Epidermal melanocyte (primary cell): ENCODE data around the gene C10orf105.

Experiments used
- DNase-seq: peaks from one replicate; pipeline ENCODE4 v3.0.0; 2011; ENCODE audit warnings: low spot score; ENCODE audit not compliant: insufficient read length

C10orf105 gene

GRCh38 chr10:71737001-71737833, 17.6 kb upstream of the C10orf105 start:
- DNase-seq: no peak

GRCh38 chr10:71736570-71736952, 17.0 kb upstream of the C10orf105 start:
- DNase-seq: no peak

GRCh38 chr10:71735709-71736569, 16.4 kb upstream of the C10orf105 start:
- no peak for DNase-seq

DNA sequence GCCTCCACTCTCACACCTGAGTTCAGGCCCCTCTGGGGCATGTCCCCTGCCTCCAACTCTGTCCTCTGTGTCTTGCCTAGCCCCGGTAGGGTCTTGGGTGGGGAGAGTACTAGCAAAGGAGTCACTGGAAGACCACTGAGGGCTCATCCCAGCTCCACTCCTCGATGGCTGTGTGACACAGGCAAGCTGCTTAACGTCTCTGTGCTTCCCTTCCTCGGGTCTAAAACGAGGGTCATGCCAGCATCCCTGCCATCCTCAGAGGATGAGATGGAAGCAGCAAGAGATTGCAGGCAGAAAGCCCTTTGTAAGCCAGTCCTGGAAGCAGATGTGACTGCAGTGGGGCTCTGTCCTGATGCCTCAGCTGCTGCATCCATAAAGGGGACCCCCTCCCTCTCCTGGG, 15.2 kb upstream of the C10orf105 start:
- no peak for DNase-seq

DNA sequence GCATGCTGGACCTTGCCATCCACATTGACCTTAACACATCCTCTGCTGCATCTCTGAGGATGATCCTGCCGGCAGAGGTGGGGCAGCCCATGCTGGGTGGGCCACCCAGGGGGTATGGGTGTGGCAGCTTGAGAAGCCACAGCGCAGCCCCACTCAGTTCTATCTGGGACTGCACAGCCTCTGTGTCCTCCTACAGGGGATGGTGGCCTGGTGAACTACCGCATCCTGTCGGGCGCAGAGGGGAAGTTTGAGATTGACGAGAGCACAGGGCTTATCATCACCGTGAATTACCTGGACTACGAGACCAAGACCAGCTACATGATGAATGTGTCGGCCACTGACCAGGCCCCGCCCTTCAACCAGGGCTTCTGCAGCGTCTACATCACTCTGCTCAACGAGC, 12.2 kb upstream of the C10orf105 start:
- DNase-seq: no peak

DNA sequence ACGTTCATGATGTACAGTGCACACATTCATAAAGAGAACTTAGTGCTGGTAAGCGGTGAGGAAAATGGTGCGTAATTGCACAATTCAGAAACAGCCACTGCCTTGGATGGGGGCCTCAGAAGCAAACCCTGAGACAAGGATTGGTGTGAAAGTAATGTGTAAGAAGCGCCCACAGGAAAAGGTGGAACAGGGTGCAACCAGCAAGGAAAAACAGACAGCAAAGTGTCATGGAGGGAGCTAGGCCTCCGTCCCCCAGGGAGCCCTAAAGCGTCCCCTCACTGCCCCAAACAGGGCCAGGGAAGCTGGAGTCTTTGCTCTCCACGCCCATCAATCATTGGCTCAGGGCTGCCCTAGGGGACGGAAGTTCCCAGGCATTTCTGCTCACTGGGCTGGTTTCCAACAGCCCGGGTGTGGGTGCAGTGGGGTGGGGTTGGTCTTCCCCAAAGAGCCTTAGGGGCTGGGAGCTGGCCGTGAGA, 9.6 kb upstream of the C10orf105 start:
- DNase-seq: no peak

DNA sequence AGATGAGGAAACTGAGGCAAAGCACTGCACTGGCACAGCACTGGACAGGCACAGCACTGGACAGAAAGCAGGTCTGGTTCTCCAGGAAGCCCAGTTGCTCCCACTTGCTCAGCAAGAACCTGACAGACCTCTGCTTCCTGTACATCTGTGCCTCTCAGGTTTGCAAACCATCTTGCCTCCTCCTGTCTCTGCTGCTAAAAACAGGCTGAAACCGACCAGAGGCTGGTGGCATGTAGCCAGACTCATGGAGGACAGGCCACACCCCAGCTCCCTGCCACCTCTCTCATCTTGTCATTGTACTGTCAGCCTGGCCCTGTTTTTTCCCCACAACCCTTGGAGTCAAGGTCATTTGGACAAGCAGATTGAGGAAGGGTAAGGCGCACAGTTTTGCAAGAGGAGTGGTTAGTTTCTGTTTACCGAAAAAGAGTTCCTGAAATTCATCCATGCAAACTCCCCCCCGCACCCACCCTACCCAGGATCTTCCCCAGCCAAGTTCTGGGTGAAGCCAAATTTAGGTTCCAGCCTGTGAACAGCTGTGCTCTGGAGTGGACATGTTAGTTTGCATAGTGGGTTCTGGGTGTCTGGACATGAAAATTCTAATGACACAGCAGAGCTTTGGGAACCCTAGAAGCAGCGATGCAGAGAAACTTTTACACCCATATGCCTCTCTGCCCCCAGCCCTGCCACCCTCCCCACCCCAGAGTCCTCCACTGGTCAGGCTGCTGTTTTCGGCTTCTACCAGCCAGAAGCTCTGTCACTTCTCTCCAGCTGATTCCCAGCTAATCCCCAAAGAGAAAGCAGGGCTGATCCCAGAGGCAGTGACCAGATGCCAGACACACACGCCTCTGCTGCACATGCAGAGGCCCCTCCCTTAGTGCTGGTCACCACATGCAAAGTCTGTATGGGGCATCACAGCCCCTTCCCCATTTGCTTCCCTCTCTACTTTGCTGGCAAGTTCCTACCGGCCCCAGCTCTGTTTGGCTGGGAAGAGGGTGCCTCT, 8.5 kb upstream of the C10orf105 start:
- DNase-seq: peak; percentile 37

- DNase-seq: no peak
Observed at GRCh38 chr10:71727105-71727737, 7.6 kb upstream of the C10orf105 start.

GRCh38 chr10:71726580-71727104, 7.1 kb upstream of the C10orf105 start:
- no peak for DNase-seq

DNA sequence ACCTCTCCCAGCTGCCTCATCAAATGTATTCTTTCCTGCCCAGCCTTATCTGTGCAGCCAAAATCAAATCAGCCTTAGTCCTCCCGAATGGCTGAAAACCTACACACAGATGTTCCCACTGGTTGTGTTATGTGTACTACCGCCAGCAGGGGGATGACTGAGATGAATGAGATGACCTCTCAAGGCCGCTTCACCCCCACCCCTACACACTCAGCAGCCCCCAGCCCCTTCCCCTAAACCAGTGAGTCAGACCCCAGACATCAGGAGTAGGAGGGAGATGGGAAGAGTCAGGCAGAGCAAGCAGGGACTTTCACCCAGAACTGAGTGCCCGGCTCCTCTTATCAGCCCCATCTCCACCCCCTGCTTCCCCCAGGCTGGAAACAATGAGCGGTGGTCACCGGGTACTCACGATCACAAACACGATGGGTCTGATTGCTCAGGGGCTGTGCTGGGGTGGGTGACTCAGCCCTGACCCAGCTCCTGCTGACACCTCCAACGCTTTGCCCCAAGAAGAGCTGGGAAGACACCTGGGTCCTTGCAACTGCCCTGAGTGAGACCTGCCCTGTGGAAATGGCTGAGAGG, 6.5 kb upstream of the C10orf105 start:
- no peak for DNase-seq

- DNase-seq: no peak
Observed at GRCh38 chr10:71725249-71725648, 5.7 kb upstream of the C10orf105 start.

DNA sequence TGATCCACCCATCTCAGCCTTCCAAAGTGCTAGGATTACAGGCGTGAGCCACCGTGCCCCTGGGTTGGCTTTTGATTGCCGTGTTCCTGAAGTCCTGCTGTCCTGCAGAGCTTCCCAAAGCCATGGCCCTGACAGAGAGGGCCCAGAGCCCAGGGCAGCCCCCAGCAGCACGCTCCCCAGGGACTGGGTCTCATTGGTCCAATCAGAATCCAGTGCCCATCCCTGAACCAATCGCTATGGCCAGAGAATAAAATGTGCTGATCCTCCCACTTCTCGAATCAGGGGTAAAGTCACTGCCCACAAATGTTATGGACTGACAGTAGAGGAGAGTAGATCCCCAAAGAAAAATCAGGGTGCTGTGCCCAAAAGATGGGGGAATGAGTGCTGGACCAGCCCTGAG, 5.0 kb upstream of the C10orf105 start:
- DNase-seq: no peak

DNA sequence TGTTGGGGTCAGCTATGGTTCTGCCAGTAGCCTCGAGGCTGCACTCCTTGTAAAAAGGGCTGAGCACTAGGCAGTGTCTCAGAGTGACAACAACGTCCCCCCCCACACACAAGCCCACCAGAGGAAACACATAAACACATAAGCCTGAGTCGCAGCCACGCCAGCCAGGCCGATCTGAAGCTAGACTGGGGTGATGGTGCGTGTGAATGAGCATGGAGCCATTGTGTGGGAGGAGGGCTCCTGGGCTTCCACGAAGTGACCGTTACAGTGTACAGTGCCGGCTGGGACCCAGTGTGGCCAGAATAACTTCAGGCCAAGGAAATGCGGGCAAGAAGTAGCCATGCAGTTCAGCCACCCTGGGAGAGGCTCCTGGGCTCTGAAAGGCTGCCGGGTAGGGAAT, 3.7 kb upstream of the C10orf105 start:
- no peak for DNase-seq

DNA sequence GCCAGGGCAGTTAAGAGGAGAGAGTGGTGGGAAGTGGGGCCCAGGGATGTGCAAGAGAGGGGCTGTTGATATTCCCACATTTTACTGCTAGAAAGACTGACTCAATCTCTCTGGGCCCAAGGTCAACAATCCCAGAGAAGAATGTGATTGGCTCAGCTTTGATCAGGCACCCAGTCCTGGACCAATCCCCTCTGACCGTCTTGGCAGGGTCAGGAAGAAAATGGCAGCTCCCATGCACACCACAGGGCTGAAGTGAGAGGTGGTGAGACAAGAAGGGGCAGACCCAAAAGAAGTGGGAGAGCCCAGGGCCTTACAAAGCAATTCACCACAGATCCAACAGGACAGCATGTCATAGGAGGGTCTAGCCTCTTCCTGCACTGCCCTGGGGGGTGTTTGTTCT, 3.3 kb upstream of the C10orf105 start:
- DNase-seq: no peak

DNA sequence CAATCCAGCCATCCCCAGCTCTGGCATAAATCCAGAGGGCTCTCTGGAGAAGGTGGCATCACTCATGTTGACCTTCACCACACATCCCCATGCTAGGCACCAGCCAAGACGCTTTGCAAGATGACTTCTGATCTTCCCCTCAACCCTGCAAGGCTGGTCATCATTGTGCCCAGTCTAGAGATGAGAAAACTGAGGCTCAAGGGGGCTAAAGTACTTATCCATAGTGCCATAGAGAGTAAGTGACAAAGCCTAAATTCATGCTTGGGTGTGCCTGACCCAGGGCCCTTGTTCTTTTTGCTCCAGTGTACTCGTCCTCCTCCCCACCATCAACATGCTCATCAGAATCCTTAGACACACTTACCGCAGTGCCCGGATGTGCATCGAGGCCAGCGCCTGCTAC, 1.7 kb upstream of the C10orf105 start:
- no peak for DNase-seq

DNA sequence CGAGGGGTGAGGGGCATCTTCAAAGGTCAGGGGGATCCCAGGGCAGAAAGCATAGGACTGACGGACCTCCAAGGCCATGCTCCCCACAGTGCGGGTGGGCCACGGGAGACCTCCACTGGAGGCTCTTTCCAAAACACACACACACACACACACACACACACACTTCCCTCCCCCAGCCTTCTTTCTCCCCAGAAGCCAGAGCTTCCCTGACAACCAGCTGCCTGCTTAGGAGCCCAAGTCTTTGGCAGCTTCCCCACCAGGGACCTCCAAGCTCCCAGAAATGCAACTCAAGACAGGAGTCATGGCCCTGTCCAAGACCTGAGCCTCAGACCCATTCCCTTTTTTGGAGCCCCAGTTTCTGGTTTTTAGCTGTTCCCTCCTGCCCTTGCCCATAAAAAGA, 710 bp upstream of the C10orf105 start:
- no peak for DNase-seq

DNA sequence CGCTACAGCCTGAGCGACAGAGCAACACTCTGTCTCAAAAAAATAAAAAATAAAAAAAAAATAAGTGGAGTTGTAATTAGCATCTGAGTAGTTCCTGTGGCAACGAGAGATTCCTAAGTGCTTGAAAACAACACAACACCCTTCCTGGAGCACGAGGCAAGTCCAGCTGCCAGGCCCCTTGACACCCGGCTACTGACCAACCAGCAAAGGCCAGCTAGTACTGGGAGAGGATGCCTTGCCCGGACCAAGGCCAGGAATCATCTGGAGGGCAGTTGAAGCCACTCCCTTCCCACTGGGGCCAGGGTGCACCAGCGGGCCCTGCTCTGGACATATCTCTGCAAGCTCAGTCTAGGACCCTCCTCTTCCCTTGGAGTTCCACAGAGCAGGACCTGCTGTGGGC, 536 bp downstream of the C10orf105 start:
- DNase-seq: no peak

- no peak for DNase-seq
Observed at GRCh38 chr10:71718165-71718698, 1.3 kb downstream of the C10orf105 start.

DNA sequence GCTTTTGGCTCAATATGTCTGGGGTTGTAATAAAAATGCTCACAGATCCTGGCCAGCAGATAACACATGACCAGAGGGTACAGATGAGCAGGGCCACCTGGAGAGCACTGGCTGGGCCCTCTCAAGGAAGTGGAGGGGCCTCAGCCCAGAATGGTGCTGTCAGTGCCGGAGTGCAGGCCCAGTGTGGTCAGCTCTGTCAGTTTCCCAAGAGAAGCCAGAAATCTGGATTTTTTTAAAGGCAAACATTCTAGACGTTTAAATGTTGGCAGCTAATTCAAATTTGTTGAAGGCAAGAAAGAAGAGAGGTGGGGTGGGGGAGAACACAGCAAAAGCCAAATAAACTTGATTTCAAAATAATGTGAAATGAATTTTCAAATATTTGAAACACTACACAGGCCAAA, 2.0 kb downstream of the C10orf105 start:
- DNase-seq: no peak

DNA sequence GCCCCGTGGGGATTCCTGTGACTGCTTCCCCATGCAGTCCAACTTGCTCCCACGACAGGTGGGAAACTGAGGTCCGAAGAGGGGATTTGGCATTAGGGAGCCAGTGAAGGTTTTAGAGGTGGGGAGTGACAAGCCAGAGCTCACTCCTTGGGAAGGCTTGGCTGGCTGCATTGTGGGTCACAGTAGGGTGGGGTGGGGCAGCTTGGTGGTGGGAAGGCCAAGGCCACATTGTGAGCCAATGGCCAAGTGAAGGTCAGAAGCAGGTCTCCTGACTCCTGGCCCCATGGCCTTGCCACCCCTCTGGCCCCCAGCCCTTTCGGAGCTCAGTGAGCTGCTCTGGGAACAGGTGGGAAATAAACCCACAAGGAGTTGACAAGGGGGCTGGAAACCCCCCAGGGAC, 2.5 kb downstream of the C10orf105 start:
- DNase-seq: no peak
